Limb (tissue), 2 donors: ENCODE data around the gene SOWAHA.

Experiments
- DNase-seq, 2 donors: peaks; one replicate each; pipeline ENCODE4 v3.0.0-alpha.2; 2016; ENCODE audit errors: extremely low spot score in 2 of 2

Gene SOWAHA

DNA sequence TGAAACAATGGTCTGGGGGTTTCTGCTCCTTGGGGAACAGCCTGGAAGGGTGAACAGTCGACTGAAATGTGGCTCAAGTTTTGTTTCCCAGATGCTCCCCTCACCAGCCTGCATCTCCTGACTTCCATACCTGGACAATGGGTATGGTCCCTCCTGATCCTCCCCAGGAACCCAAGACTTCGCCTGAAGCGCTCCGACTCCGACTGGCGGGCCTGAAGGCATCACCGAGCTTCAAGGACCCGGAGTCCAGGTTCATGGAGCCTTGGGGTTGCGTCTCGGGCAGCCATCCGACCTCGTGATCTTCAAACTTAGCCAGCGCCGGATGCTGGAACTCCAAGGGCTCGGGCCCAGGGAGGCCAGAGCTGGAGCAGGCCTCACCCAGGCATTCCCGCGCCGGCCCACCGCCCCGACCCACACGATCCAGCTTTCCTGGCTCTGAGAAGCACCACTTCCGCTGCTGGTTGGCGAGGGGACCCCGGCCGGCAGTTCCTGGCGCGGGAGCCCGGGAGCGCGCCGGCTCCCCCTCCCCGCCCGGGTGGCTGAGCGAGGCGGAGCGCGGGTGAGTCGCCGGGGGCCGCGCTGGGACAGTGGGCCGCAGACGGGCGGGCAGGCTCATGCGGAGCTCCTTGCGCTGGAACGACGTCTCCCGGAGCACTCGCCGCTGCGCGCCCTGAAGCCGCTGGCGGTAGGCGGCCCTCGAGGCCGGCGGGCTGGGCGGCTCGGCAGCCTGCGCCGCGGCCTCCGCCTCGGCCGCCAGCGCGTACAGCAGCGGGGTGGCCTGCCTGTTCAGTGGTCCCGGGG lies 12.1 kb downstream of the SOWAHA start:
- DNase-seq = no peak

DNA sequence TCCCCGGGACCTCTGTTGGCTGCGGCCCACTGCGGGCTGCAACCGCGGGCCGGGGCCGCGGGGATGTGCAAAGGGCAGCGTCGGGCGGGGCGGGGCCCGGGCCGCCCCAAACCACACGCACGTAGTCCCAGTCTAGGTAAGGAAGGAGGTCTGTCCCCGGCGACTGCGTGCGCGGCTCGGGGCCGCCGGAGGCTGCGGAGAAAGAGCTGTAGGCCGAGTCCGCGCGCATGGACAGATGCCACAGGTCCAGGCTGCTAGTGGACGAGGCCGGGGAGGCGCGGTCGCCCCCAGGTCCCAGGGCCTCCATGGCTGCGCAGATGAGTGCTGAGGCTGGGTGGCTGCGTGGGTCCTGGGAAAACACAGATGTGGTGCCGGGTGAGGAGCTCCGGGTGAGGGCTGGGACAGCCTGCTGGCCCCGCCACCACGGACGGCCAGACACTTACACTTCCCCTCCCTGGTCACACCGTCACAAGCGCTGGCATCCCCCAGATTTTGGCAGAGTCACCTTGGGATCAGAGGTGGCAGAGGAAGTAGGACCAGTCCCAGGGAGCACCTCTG lies 12.8 kb downstream of the SOWAHA start:
- no peak for DNase-seq

DNA sequence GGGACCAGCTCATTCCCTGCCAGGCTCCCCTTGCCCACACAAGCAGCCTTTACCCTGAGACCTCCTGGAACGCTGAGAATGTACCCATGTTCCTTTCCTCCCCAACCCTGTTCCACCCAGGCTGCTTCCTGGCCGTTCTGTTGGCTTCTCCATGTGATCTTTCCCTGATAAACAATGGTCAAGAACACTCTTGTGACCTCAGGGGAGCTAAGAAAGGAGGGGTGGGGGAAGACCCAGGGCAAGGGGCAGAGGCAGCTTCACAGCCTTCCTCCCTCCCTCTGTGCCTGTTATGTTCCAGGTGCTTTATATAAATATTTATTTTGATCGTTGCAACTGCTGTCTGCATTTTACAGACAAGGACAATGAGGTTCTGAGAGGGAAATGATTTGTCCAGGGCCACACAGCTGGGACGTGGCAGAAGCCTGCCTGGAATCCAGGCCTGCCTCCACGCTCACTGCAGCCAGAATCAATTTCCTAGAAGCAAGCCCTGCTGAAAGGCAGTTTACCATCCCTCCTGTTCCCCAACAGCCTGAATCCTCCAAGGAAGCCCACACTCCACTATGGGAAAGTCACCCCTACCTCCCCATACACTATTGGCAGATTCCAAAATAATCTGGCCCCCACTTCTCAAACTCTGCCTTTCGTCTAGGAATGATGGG lies 13.5 kb downstream of the SOWAHA start:
- no peak for DNase-seq

DNA sequence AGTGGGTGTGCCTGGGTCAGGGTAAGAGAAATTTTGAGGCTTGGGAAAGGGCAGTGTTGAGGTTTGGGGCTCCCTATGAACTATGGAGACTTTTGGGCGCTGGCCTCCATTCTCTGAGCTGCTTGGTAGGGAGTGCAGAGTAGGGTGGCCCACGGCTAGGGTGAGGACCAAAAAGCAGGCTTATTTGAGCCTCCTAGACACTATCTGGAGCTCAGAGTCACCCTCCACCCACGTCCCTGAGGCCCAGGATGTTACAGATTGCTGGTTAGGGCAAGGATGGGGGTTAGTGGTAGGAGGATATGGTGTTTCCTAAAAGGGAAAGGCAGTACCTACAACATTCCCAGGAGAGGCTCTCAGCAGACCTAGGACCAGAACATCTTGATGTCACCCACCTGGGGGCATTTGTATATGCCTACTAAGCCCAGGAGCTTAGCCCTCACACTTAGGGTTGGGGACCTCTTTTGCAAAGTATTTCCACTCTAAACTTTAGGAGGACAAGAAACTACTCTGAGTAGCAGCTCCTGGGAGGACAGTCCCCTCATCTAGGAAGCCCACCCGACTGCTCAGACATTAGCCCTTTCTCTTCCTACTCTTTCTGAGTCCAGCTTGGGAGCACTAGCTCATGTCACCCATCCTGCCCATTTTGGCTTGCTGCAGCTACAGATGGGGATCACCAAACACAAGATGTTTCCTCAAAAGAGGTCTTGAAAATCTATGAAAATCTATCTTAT lies 15.0 kb downstream of the SOWAHA start:
- no peak for DNase-seq

DNA sequence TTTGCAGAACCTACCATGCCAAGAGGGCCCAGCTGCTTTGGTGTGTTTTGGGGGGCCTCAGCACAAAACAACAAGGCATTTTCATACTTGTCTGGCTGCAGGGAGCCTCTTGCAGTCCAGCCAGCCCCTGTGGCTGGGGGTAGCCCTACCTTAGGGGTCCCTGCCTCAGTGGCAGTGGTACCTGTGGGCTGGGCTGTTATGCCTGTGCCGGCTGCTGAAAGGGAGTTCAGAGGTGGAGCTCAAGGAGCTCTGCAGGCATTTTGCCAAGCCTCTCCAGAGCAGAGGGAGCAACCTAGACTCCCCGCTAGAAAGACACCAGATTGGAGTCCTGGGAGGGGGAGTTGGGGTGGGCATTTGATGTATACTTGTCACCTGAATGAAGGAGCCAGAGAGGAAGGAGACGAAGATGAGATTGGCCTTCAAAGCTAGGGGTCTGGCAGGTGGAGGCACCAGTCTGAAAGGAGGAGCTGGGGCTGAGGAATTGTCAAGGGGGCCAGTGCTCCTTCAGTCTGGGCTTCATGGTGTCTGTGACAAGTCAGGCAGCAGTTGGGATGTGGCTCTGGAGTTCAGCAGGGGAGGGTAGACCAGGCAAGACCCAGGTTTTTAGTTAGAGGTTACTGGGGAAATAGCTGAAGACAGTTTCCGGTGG lies 15.9 kb downstream of the SOWAHA start:
- DNase-seq = no peak

DNA sequence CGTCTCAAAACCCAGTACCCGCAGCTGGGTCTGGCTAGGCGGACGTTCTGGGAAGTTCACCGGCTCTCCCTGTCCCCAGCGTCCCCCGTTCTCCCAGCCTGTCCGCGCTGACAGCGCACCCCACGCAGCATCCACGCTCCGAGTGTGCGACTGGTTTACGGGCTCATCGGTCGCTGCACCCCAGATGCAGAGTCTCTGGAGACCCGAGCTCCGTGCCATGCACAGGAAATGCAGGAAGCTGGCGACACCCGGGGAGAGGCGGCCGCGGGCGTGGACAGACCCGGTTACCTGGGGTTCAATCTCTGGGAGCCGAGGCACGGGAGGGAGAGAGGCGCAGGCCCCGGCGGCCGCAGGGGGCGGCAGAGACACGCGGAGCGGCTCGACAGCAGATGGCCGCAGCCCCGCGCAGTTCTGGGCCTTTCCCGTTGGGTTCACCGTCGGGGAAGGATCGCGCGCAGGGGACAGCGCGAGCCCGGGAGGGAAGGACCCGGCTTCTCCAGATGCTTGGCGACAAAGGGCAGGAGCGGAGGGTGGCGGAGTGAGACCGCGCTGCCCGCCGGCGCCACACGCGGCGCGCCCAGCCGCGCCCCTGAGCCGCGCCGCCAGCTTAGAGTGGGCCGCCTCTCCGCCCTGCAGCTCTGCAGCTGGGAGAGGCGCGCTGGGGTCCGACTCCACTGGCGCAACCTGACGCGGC lies 16.8 kb downstream of the SOWAHA start:
- peak; percentile 65 to 87 for DNase-seq

DNA sequence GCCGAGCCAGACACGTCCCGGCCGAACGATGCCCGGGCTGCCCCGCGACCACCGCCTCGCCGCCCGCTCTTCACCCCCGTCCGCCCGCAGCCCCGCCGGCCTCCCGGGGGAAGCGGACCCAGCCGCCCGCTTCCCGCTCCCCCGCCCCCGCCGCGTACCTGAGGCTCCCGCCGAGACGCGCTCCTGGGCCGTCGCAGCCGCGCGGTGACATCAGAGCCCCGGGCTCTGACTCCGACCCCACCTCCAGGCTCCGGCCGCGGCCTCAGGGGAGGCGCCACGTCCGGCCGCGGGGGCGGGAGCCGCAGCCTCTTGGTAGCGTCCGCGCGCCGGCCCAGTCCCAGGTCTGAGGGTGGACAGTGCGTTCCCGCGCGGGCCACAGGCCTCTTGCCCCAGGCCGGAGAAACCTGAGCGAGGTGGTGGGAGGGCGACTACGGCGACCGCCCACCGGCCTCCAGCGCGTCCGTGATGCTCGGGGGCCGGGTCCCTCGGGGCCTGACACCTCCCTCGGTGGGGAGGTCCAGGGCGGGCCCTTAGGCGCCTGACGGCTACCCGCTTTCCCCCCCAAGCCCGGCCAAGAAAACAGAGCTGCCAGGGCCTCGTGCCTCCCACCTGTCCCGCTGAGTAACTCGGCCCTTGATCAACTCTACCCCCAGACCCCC lies 17.5 kb downstream of the SOWAHA start, which contains the start of gene SHROOM1:
SHROOM1 (minus strand) TSS at position 212 of the 659 bp plus-strand sequence. CDS start 4,507 bp downstream, outside the sequence.
- DNase-seq = no peak

DNA sequence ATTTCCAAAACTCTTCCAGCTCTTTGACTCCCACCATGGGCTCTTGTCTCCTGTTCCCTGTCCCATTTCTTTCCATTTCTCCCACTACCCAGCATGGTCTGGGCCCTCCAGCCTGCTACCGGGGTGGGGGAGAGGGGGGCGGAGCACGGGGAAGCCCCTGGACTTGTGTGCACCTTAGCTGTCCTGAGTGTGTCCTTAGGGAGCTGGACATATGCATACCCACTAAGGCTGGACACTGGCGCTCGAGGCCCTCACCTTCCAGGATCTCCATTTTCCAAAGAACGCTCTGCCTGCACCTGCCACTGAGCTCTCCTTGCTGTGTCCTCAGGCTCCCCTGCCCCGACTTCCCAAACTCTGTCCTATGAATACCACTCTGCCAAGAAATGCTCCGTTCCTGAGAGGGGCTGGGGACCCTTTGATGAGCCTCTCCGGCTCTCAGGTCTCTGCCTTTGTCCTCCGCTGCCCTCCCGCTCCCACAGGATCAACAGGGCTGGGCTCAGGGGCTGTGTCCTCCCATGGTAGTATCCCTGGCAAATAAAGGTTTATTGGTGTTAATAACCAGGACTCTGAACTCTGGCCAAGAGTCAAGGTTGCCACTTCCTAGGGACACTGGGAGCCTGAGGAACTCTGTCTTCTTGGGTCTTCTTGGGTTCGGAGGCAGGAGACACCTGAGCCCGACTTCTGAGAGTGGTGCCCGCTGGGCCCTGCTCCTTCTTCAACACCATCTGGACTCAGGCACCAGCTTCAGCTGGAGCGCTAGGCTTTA lies 18.2 kb downstream of the SOWAHA start:
- no peak for DNase-seq

DNA sequence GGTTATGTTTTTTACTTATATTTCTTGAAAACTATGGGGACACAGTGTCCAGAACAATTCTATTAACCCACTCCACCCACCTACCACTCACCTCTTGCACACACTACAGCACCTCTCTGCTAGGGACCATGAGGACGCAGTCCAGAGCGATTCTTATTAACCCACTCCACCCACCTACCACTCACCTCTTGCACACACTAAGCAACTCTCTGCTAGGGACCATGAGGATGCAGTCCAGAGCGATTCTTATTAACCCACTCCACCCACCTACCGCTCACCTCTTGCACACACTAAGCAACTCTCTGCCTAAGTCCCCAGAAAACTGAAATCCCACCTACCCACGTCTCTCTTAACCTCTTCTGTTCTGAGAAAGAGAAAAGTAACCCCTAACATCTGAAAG lies 19.5 kb downstream of the SOWAHA start:
- no peak for DNase-seq

DNA sequence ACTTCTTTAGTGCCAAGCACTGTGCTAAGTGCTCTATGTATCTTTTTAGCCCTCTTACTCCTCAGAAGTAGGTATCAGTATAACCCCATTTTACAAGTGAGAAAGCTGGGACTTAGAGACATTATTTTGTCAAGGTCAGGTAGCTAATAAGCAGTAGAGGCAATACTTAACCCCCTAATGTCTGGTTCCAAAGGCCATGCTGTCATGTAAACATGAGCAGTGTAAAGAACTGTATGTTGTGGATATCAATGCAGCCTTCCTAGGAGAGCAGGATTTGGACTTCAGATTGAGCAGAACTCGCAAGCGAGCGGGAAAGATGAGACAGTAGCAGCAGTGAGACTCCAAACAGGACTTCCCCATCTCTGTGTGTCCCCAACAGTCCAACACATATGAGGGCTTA lies 21.0 kb downstream of the SOWAHA start:
- no peak for DNase-seq

DNA sequence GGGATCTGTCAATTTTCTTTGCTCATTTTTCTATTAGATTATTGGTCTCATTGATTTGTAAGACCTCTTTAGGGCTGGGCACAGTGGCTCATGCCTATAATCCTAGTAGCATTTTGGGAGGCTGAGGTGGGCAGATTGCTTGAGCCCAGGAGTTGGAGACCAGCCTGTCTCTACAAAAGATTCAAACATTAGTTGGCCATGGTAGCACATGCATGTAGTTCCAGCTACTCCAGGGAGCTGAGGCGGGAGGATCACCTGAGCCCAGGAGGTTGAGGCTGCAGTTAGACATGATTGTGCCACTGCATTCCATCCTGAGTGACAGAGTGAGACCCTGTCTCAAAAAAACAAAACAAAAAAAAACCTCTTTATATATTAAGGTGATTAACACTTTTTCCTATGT lies 23.8 kb downstream of the SOWAHA start:
- no peak for DNase-seq

DNA sequence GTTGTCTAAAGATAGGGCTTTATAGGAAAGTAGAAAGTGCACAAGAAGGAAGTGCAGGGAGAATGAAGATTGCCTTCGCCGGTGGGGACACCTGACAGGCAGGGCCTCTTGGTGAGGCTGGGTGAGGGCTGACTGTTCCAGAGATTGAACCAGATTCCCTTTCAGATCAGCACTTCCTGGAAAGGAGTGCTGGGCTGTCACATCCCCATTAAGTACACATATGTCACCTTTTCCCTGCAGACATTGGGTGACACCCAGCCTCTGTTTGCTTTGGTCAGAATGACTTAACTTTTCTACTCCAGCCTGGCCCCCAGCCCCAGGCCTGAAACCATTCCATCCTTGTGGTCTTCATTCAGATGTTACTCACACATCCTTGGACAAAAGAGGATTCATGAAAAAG lies 24.8 kb downstream of the SOWAHA start:
- DNase-seq = no peak

DNA sequence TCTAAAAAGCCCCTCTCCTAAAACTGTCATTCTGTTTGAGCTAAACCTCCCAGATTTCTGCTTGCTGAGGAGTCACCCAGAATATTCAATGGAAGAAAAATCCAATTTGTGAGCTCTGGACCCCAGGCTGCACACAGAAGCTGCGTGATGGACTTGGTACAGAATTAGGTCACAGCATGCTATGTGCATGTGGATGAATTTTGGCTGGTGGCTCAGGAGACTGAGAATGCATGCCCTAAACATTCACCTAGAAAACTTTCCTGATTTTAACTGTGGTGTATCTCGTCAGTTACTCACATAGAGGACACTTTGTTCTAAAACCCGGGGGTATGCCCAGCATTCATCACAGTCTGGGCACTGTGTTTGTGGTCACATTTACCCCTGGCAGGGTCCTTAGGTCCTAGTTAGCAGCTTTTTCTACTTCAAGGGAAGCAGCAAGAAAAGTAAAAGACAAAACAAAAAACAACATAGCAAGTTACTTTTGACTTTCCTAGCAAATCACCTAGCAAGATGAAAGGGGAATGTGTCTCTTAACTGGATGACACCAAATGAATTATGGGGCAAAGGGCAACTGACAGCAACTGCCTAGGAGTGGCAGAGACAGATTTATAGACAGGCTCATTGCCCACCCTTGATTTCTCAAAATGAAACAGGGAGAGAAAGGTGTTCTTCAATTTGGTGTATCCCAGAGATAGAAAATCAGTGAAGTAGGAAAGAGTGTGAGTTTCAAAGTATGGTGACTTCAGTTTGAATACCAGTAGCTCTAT lies 25.6 kb downstream of the SOWAHA start:
- no peak for DNase-seq

DNA sequence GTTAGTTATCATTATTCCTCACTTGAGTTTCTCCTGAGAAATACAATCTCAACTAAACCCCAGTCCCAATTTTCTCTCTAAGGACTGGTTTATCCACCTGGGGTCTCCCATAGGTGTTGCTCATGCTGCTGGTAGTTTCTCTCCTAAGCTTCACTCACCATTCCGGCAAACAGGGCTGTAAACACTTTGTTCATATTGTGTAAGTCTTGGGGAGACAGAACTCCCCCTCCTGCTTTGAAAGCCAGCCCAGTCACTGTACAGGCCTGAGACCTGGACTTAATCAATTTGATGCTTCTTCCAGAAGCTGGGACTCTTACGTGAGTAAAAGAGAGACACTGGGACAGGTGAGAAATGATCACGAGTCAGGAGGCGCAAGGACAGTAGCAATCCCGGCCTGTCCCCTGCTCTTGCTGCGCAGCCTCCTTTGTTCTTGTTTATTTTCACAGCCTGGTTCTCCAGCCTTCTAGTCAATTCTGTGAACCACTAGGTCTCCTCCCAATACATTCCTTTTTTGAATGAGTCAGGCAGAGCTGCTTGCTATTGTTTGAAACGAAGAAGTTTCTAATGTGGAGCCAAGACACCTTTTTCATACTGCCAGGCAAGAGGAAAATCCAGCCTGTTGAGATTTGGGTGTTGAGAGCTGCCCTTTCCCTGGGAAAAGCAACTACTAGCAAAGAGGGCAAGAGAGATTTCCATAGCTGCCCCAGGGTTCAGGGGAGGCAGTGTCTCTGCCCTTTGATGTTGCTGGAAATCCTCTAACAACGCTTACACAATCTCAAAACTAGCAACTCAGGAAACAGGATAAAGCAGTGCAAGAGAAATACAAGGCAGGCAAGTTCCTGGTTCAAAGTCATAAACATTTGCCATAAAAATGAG lies 26.6 kb downstream of the SOWAHA start:
- DNase-seq = no peak

DNA sequence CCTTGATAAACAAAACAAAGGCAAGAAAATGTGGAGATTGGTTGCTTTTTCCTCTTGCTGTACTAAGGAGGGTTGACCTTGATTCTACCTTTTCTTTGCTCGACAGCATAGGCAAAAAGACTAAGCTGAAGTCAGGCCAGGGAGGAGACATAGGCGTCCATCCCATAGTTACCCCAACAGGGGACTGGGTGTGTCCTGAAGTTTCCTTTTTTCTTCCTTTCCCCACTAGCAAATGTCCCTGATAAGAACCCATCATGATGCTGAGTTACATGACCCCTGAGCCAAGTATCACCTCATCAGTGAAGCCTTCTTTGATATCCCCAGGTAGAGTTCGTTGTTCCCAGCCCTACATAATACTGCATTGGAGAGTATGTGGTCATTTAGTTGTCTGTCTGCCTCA lies 27.2 kb downstream of the SOWAHA start:
- DNase-seq = no peak

DNA sequence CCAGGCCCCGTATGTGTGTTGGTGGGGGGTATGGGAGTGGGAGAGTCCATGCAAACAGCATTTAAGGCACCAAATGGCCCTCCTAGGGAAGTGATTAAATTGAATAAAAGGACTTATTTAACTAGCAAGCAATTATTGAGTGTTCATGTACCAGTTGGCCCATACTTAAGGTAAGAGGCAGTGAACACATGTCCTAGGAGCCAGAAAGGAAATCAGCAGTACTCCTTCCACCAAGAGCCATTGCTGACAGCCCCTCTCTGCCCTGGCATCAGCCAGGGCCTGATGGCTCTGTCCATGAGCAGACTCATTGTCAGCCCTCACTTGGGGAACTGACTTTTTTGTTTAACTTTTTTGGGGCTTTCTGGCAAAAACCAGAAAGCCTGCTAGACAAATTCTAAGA lies 27.8 kb downstream of the SOWAHA start:
- DNase-seq = no peak

DNA sequence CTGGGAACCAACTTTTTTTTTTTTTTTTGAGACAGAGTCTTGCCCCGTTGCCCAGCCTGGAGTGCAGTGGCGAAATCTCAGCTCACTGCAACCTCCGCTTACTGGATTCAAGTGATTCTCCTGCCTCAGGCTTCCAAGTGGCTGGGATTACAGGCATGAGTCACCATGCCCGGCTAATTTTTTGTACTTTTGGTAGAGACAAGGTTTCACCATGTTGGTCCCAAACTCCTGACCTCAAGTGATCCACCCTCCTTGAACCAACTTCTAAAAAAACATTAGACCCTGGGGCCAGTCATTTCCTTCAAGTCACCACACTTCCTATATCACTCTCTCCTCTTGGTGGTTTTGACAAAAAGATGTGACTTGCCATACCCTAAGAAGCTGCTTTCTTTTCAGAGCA lies 28.2 kb downstream of the SOWAHA start:
- DNase-seq = no peak

DNA sequence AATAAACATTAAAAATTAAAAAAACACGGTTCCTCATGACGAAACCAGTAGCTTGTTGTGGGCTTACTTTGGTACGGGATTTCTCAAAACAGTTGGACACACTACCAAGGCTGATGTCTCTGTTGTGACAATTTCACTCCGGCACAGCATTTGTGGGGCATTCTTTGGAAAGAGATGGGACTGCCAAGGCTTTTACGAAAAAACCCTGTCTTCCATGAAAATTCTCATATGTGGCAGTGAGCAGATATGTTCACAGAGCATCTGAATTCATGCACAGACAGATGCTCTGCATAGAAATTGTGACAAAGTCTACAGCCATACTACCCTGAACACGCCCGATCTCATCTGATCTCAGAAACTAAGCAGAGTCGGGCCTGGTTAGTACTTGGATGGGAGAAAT lies 35.2 kb downstream of the SOWAHA start:
- no peak for DNase-seq
